SK-N-SH (cell line): ENCODE results near the gene ERC2. TPM values are rescaled to one million over a fixed set of nuclear protein-coding genes. Genes with fewer than 3 reads are reported as not detected.

Experiments
- CTCF ChIA-PET: fragments of 300-600, 350-600 bp; formaldehyde crosslinking; extraction: SDS; loops from one replicate; lab custom pipeline; 2021; lab: Yijun Ruan, JAX
- POLR2A ChIA-PET: fragments of 350-600 bp; sonication (Branson Sonifier 250); formaldehyde crosslinking; extraction: SDS; loops from one replicate; lab custom pipeline; 2020; ENCODE audit warnings: antibody characterized with exemption, inconsistent platforms; lab: Yijun Ruan, JAX
- DNase-seq: peaks from one replicate; pipeline ENCODE4 v3.0.0; 2012
- H2AFZ ChIP-seq: fragments of 200-600 bp; sonication (generic); 2 replicates; pipeline ENCODE4 v1.8.1; 2016; ENCODE audit warnings: antibody characterized with exemption, mild to moderate bottlenecking, low read depth
- H3F3A ChIP-seq: fragments of 200-600 bp; sonication (generic); replicated peaks from 2 replicates; pipeline ENCODE3; 2016; ENCODE audit warnings: antibody characterized with exemption, mild to moderate bottlenecking; ENCODE audit not compliant: insufficient read depth
- H3K27ac ChIP-seq, 2 experiments: fragments of 200-500 bp in 1 of 2; fragments of 200-600 bp in 1 of 2; sonication (Bioruptor generic) in 1 of 2; sonication (generic), shearing (Covaris generic) in 1 of 2; 2 replicates each; pipeline versions ENCODE4 v1.5.1 to v1.6.1; 2014 to 2016; ENCODE audit warnings: low read depth in 2 of 2, inconsistent platforms in 1 of 2, low read length in 1 of 2, mild to moderate bottlenecking in 1 of 2, mixed read lengths in 1 of 2
- H3K27me3 ChIP-seq: fragments of 200-600 bp; sonication (generic), shearing (Covaris generic); 2 replicates; pipeline ENCODE4 v1.6.1; 2016; ENCODE audit warnings: mixed run types; ENCODE audit not compliant: insufficient read depth
- H3K36me3 ChIP-seq, 2 experiments: fragments of 200-500 bp in 1 of 2; fragments of 200-600 bp in 1 of 2; sonication (Bioruptor generic) in 1 of 2; sonication (generic) in 1 of 2; replicated peaks in 1 of 2; 2 replicates each; pipeline versions ENCODE3 to v1.5.1; 2014 to 2016; ENCODE audit warnings: low read length in 1 of 2, mild to moderate bottlenecking in 1 of 2; ENCODE audit not compliant: insufficient read depth in 2 of 2, control insufficient read depth in 1 of 2
- H3K4me1 ChIP-seq, 2 experiments: fragments of 200-500 bp in 1 of 2; fragments of 200-600 bp in 1 of 2; sonication (Bioruptor generic) in 1 of 2; sonication (generic), shearing (Covaris generic) in 1 of 2; 2 replicates each; pipeline versions ENCODE4 v1.5.1 to v1.6.1; 2014 to 2016; ENCODE audit warnings: low read depth in 1 of 2, low read length in 1 of 2, mixed run types in 1 of 2; ENCODE audit not compliant: insufficient read depth in 2 of 2, control insufficient read depth in 1 of 2
- H3K4me2 ChIP-seq: fragments of 200-600 bp; sonication (generic), shearing (Covaris generic); 2 replicates; pipeline ENCODE4 v1.6.1; 2017; ENCODE audit warnings: mixed run types
- H3K4me3 ChIP-seq, 2 experiments: fragments of 200-500 bp in 1 of 2; fragments of 200-600 bp in 1 of 2; sonication (Bioruptor generic) in 1 of 2; sonication (generic), shearing (Covaris generic) in 1 of 2; 2 replicates each; pipeline versions ENCODE4 v1.5.1 to v1.8.1; 2014 to 2016; ENCODE audit warnings: low read depth in 2 of 2, inconsistent platforms in 1 of 2, low read length in 1 of 2, mild to moderate bottlenecking in 1 of 2, mixed read lengths in 1 of 2, moderate library complexity in 1 of 2
- H3K79me2 ChIP-seq: fragments of 200-600 bp; sonication (generic); 2 replicates; pipeline ENCODE4 v1.8.1; 2017; ENCODE audit warnings: mild to moderate bottlenecking; ENCODE audit not compliant: insufficient read depth
- H3K9ac ChIP-seq: fragments of 200-600 bp; sonication (generic); 2 replicates; pipeline ENCODE4 v1.6.1; 2017; ENCODE audit warnings: mixed run types
- H3K9me2 ChIP-seq: fragments of 200-600 bp; sonication (generic); 2 replicates; pipeline ENCODE4 v1.6.1; 2017; ENCODE audit warnings: mixed run types
- H3K9me3 ChIP-seq: fragments of 200-600 bp; sonication (generic); 2 replicates; pipeline ENCODE4 v1.6.1; 2017; ENCODE audit warnings: mixed run types, mild to moderate bottlenecking, moderate library complexity
- H4K20me1 ChIP-seq: fragments of 200-600 bp; sonication (generic); 2 replicates; pipeline ENCODE4 v1.6.1; 2017; ENCODE audit warnings: mild to moderate bottlenecking, mixed run types; ENCODE audit not compliant: insufficient read depth
- CHD2 ChIP-seq: fragments of 150-350 bp; IDR thresholded peaks from 2 replicates; pipeline ENCODE4 v1.6.1; 2018; ENCODE audit warnings: low read length; ENCODE audit not compliant: partially characterized antibody
- EP300 ChIP-seq, 2 experiments: IDR thresholded peaks; 2 replicates each; pipeline versions ENCODE4 v1.4.0 to v1.6.1; 2012; ENCODE audit warnings: borderline replicate concordance in 1 of 2, low read depth in 1 of 2, low read length in 1 of 2
- FOXJ3 ChIP-seq: sonication (generic); formaldehyde crosslinking; IDR thresholded peaks from 2 replicates; pipeline ENCODE4 v1.5.1; 2020; ENCODE audit warnings: mild to moderate bottlenecking, missing genetic modification reagents
- GATA2 ChIP-seq: sonication (generic); formaldehyde crosslinking; IDR thresholded peaks from 2 replicates; pipeline ENCODE4 v1.5.0; 2020; ENCODE audit warnings: mild to moderate bottlenecking, missing genetic modification reagents
- NRF1 ChIP-seq: IDR thresholded peaks from 2 replicates; pipeline ENCODE4 v1.6.1; 2012; ENCODE audit warnings: low read depth, mild to moderate bottlenecking, low read length
- POLR2AphosphoS5 ChIP-seq: IDR thresholded peaks from 2 replicates; pipeline ENCODE4 v1.6.1; 2012; ENCODE audit warnings: low read depth, low read length
- RCOR1 ChIP-seq: fragments of 150-350 bp; IDR thresholded peaks from 2 replicates; pipeline ENCODE4 v1.6.1; 2017; ENCODE audit warnings: antibody characterized with exemption, low read length
- RXRA ChIP-seq: IDR thresholded peaks from 2 replicates; pipeline ENCODE4 v1.4.0; 2012; ENCODE audit warnings: low read depth, mild to moderate bottlenecking, borderline replicate concordance
- SIN3A ChIP-seq: IDR thresholded peaks from 2 replicates; pipeline ENCODE4 v1.6.1; 2012; ENCODE audit warnings: low read depth, mild to moderate bottlenecking, low read length, moderate library complexity, borderline replicate concordance
- SMC3 ChIP-seq: IDR thresholded peaks from 2 replicates; pipeline ENCODE4 v1.6.1; 2012; ENCODE audit warnings: low read depth, low read length, improper control_type of control experiment
- TAF1 ChIP-seq: IDR thresholded peaks from 2 replicates; pipeline ENCODE4 v1.6.1; 2012; ENCODE audit warnings: low read depth, mild to moderate bottlenecking, low read length, moderate library complexity, borderline replicate concordance
- TCF12 ChIP-seq: IDR thresholded peaks from 2 replicates; pipeline ENCODE4 v1.4.0; 2012
- TEAD4 ChIP-seq: IDR thresholded peaks from 2 replicates; pipeline ENCODE4 v1.4.0; 2012; ENCODE audit warnings: mild to moderate bottlenecking, borderline replicate concordance; ENCODE audit not compliant: insufficient read depth
- YY1 ChIP-seq: IDR thresholded peaks from 2 replicates; pipeline ENCODE4 v1.4.0; 2012; ENCODE audit warnings: low read depth, mild to moderate bottlenecking
- WGBS: methylation state at CpG from one replicate; pipeline ENCODE4 v1.1.6; 2017; ENCODE audit warnings: low lambda C conversion rate; 5-methylcytosine and 5-hydroxymethylcytosine counted together
- polyA plus RNA-seq, 3 experiments: library from polyadenylated mRNA; depleted of rRNA; stranded (reverse); fragments of >200 nt; gene quantifications; 2 replicates each; pipeline ENCODE4 v1.2.3, GENCODE V29; 2012
- TF ChIP-seq, protein P1 (sequence below): IDR thresholded peaks from 2 replicates; pipeline ENCODE4; 2012
- TF ChIP-seq, protein P2 (sequence below): fragments of 150-350 bp; IDR thresholded peaks from 2 replicates; pipeline ENCODE4 v1.6.1; 2017; ENCODE audit warnings: antibody characterized with exemption, low read length, low read depth, borderline replicate concordance
- TF ChIP-seq, protein P3 (sequence below): IDR thresholded peaks from 2 replicates; pipeline ENCODE4 v1.6.1; 2012; ENCODE audit warnings: mild to moderate bottlenecking, low read depth, low read length, moderate library complexity
- TF ChIP-seq, protein P4 (sequence below): fragments of 150-350 bp; IDR thresholded peaks from 2 replicates; pipeline ENCODE4 v1.6.1; 2016; ENCODE audit warnings: mild to moderate bottlenecking, low read depth, low read length
- TF ChIP-seq, protein P5 (sequence below): IDR thresholded peaks from 2 replicates; pipeline ENCODE4 v1.4.0; 2012; ENCODE audit warnings: low read depth, borderline replicate concordance

Gene ERC2
- polyA plus RNA-seq, 1 of the 3 experiments (the other 2 are of a cell fraction) = 1.6 TPM

DNA sequence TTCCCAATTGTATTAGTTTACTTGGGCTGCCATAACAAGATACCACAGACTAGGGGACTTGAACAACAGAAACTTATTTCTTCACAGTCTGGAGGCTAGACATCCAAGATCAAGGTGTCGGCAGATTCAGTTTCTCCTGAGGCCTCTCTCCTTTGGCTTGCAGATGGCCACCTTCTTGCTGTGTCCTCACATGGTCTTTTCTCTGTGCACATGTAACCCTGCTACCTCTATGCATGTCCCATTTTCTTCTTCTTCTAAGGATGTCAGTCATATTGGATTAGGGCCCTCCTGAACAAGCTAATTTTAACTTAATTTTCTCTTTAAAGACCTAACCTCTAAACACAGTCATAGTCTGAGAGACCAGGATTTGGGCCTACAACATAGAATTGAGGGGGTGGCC is 644.4 kb downstream of the ERC2 start:
- Histone ChIP-seq H3K9me2 (no peaks in the 10 kb centered on the region), H4K20me1 (no peaks in the 10 kb centered on the region), H3K27me3 (no peaks in the 10 kb centered on the region), H3K9me3 (no peaks in the 10 kb centered on the region), H3K79me2 (no peaks in the 10 kb centered on the region), H3K36me3 (no peaks in the 10 kb centered on the region), H3F3A (no peaks in the 10 kb centered on the region), H3K4me1 (peaks cover 0 to 10% of the 10 kb centered on the region in 2 experiments; a peak in 2 of 4 replicates), H3K9ac (no peak overlapping the region), H3K4me2 (no peak overlapping the region), H2AFZ (no peak overlapping the region), H3K4me3 (no peak overlapping the region), H3K27ac (no peak overlapping the region)
- no CpG with 5 or more reads among the region's 1 CpG for WGBS
- ChIA-PET CTCF (interaction anchor here (1.2 kb wide), 1 partner anchor 12 kb away, joined by 3 read pairs; no protein-coding TSS in a partner anchor), POLR2A (no interaction called here)
- TF ChIP-seq GATA2 (CRISPR knock-in tag) (no peak), NRF1 (no peak), FOXJ3 (CRISPR knock-in tag) (no peak), SMC3 (no peak), RXRA (no peak)
- TF ChIP-seq, protein P1, sequence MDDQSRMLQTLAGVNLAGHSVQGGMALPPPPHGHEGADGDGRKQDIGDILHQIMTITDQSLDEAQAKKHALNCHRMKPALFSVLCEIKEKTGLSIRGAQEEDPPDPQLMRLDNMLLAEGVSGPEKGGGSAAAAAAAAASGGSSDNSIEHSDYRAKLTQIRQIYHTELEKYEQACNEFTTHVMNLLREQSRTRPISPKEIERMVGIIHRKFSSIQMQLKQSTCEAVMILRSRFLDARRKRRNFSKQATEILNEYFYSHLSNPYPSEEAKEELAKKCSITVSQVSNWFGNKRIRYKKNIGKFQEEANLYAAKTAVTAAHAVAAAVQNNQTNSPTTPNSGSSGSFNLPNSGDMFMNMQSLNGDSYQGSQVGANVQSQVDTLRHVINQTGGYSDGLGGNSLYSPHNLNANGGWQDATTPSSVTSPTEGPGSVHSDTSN = no peak
- no peak for DNase-seq

DNA sequence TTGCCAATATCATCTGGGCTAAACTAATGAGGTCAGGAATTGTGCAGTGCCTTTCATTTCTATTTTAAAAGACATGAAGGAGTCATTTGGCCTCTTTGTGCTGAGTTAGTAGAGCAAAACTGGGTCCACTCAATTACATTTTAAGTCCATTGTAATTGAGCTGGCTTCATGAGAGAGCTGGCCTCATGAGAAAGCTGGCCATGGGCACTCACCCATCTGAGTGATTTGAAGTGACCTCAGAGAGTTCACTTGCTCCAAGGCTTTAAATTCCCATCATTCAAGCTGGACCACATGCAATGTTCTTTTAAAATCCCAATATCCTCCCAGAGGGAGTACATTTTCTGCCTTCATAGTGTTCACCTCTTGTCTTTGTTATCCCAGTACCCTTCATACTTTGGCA is 645.3 kb downstream of the ERC2 start:
- POLR2A ChIA-PET = interaction anchor here (0.5 kb wide), 1 partner anchor 32 kb away, joined by 3 read pairs; no protein-coding TSS in a partner anchor
- no peak overlapping the region for H3K4me3 ChIP-seq
- H3K4me1 ChIP-seq = peaks cover 0 to 10% of the 10 kb centered on the region in 2 experiments; a peak in 2 of 4 replicates
- TF ChIP-seq, protein P2, sequence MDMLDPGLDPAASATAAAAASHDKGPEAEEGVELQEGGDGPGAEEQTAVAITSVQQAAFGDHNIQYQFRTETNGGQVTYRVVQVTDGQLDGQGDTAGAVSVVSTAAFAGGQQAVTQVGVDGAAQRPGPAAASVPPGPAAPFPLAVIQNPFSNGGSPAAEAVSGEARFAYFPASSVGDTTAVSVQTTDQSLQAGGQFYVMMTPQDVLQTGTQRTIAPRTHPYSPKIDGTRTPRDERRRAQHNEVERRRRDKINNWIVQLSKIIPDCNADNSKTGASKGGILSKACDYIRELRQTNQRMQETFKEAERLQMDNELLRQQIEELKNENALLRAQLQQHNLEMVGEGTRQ = no peak
- TF ChIP-seq, protein P3, sequence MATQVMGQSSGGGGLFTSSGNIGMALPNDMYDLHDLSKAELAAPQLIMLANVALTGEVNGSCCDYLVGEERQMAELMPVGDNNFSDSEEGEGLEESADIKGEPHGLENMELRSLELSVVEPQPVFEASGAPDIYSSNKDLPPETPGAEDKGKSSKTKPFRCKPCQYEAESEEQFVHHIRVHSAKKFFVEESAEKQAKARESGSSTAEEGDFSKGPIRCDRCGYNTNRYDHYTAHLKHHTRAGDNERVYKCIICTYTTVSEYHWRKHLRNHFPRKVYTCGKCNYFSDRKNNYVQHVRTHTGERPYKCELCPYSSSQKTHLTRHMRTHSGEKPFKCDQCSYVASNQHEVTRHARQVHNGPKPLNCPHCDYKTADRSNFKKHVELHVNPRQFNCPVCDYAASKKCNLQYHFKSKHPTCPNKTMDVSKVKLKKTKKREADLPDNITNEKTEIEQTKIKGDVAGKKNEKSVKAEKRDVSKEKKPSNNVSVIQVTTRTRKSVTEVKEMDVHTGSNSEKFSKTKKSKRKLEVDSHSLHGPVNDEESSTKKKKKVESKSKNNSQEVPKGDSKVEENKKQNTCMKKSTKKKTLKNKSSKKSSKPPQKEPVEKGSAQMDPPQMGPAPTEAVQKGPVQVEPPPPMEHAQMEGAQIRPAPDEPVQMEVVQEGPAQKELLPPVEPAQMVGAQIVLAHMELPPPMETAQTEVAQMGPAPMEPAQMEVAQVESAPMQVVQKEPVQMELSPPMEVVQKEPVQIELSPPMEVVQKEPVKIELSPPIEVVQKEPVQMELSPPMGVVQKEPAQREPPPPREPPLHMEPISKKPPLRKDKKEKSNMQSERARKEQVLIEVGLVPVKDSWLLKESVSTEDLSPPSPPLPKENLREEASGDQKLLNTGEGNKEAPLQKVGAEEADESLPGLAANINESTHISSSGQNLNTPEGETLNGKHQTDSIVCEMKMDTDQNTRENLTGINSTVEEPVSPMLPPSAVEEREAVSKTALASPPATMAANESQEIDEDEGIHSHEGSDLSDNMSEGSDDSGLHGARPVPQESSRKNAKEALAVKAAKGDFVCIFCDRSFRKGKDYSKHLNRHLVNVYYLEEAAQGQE = no peak
- TF ChIP-seq YY1 (no peak), SIN3A (no peak), EP300 (IDR thresholded peaks at IDR 0.05; ENCODE audit: borderline replicate concordance in 1 of 2, low read depth in 1 of 2, low read length in 1 of 2) (no peak), TAF1 (no peak), POLR2AphosphoS5 (no peak), TEAD4 (no peak), CHD2 (no peak), TCF12 (no peak), RXRA (no peak), RCOR1 (no peak)
- TF ChIP-seq, protein P4, sequence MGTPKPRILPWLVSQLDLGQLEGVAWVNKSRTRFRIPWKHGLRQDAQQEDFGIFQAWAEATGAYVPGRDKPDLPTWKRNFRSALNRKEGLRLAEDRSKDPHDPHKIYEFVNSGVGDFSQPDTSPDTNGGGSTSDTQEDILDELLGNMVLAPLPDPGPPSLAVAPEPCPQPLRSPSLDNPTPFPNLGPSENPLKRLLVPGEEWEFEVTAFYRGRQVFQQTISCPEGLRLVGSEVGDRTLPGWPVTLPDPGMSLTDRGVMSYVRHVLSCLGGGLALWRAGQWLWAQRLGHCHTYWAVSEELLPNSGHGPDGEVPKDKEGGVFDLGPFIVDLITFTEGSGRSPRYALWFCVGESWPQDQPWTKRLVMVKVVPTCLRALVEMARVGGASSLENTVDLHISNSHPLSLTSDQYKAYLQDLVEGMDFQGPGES = no peak
- TF ChIP-seq, protein P1 = no peak
- TF ChIP-seq, protein P5, sequence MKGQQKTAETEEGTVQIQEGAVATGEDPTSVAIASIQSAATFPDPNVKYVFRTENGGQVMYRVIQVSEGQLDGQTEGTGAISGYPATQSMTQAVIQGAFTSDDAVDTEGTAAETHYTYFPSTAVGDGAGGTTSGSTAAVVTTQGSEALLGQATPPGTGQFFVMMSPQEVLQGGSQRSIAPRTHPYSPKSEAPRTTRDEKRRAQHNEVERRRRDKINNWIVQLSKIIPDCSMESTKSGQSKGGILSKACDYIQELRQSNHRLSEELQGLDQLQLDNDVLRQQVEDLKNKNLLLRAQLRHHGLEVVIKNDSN = no peak

More for the DNA sequence above, 645.3 kb downstream of the ERC2 start:
- Histone ChIP-seq H3K27ac (no peak overlapping the region), H3K27me3 (no peaks in the 10 kb centered on the region), H3K9me3 (no peaks in the 10 kb centered on the region), H4K20me1 (no peaks in the 10 kb centered on the region), H3K79me2 (no peaks in the 10 kb centered on the region), H3K4me2 (no peak overlapping the region), H3K36me3 (no peaks in the 10 kb centered on the region), H3K9me2 (no peaks in the 10 kb centered on the region), H3K9ac (no peak overlapping the region), H3F3A (no peaks in the 10 kb centered on the region), H2AFZ (no peak overlapping the region)
- CTCF ChIA-PET = interaction anchor here (1.0 kb wide), 1 partner anchor 17 kb away, joined by 3 read pairs; no protein-coding TSS in a partner anchor
- no peak for DNase-seq
